DND-41 (cell line): ENCODE data around the gene POLN.

Source experiments
- ATAC-seq: fragments of 200-7000 bp; cut with Tn5 transposase; 3 replicates; pipeline ENCODE4 v1.9.1; 2021; ENCODE audit warnings: low read depth; ENCODE audit not compliant: insufficient read depth
- DNase-seq: peaks from one replicate; pipeline ENCODE4 v3.0.0-alpha.2; 2020
- H2AFZ ChIP-seq: 2 replicates; pipeline ENCODE4 v1.6.0; 2012; ENCODE audit warnings: low read depth, low read length
- H3K27ac ChIP-seq: 2 replicates; pipeline ENCODE4 v1.5.1; 2012; ENCODE audit warnings: low read length, inconsistent platforms
- H3K27me3 ChIP-seq: fragments of 200-600 bp; sonication (generic); 2 replicates; pipeline ENCODE4 v1.6.0; 2012; ENCODE audit warnings: low read length, mild to moderate bottlenecking, inconsistent platforms; ENCODE audit not compliant: insufficient read depth, poor library complexity
- H3K36me3 ChIP-seq: 2 replicates; pipeline ENCODE4 v1.5.1; 2012; ENCODE audit warnings: low read length, inconsistent platforms; ENCODE audit not compliant: insufficient read depth
- H3K4me1 ChIP-seq: 2 replicates; pipeline ENCODE4 v1.5.1; 2012; ENCODE audit warnings: mild to moderate bottlenecking, low read length; ENCODE audit not compliant: insufficient read depth
- H3K4me2 ChIP-seq: 2 replicates; pipeline ENCODE4 v1.6.0; 2012; ENCODE audit warnings: mild to moderate bottlenecking, moderate library complexity, low read length, inconsistent platforms; ENCODE audit not compliant: insufficient read depth
- H3K4me3 ChIP-seq, 2 experiments: fragments of 200-600 bp in 1 of 2; shearing (Covaris generic) in 1 of 2; 2 replicates each; pipeline ENCODE4 v1.5.1; 2012 to 2016; ENCODE audit warnings: inconsistent platforms in 2 of 2, low read length in 2 of 2, mild to moderate bottlenecking in 2 of 2, low read depth in 1 of 2, moderate library complexity in 1 of 2
- H3K79me2 ChIP-seq: 2 replicates; pipeline ENCODE4 v1.6.0; 2012; ENCODE audit warnings: low read length, inconsistent platforms; ENCODE audit not compliant: insufficient read depth
- H3K9ac ChIP-seq: 2 replicates; pipeline ENCODE4 v1.6.0; 2012; ENCODE audit warnings: low read depth, mild to moderate bottlenecking, inconsistent platforms, low read length, moderate library complexity
- H3K9me3 ChIP-seq: 2 replicates; pipeline ENCODE4 v1.5.1; 2012; ENCODE audit warnings: low read length, moderate library complexity, mild to moderate bottlenecking, inconsistent platforms; ENCODE audit not compliant: insufficient read depth, severe bottlenecking
- H4K20me1 ChIP-seq: 2 replicates; pipeline ENCODE4 v1.6.0; 2012; ENCODE audit warnings: low read length; ENCODE audit not compliant: insufficient read depth
- CTCF ChIP-seq: IDR thresholded peaks from 2 replicates; pipeline ENCODE4 v1.5.1; 2012; ENCODE audit warnings: borderline replicate concordance, low read length, moderate library complexity, mild to moderate bottlenecking; ENCODE audit not compliant: poor library complexity, severe bottlenecking; ENCODE audit errors: extremely low read depth
- EZH2 ChIP-seq: IDR thresholded peaks from 3 replicates; pipeline ENCODE4 v1.6.1; 2012; ENCODE audit warnings: borderline replicate concordance, low read depth, mild to moderate bottlenecking, moderate library complexity, low read length, inconsistent platforms; ENCODE audit not compliant: severe bottlenecking

The POLN gene

GRCh38 chr4:2071252-2071911 lies 170.5 kb downstream of the POLN start:
- no peak overlapping the region for H3K27ac ChIP-seq
- H3K9me3 ChIP-seq = no peaks in the 10 kb centered on the region
- no peak overlapping the region for H3K4me2 ChIP-seq
- no peaks in the 10 kb centered on the region for H3K79me2 ChIP-seq
- H3K4me1 ChIP-seq = no peaks in the 10 kb centered on the region
- no peaks in the 10 kb centered on the region; the same call in 1 of the 2 replicates for H4K20me1 ChIP-seq
- H3K36me3 ChIP-seq = no peaks in the 10 kb centered on the region
- no peak overlapping the region for H3K9ac ChIP-seq
- H2AFZ ChIP-seq = no peak overlapping the region
- ATAC-seq (no peak), DNase-seq (no peak)
- no peak overlapping the region for H3K4me3 ChIP-seq
- TF ChIP-seq CTCF (no peak), EZH2 (no peak)
- no peaks in the 10 kb centered on the region for H3K27me3 ChIP-seq

- H3K27ac ChIP-seq = no peak overlapping the region
- no peak for TF ChIP-seq EZH2
- no peak for TF ChIP-seq CTCF
- DNase-seq (no peak), ATAC-seq (no peak)
- H3K4me3 ChIP-seq = no peak overlapping the region
- H3K9me3 ChIP-seq = no peaks in the 10 kb centered on the region
- H4K20me1 ChIP-seq = no peaks in the 10 kb centered on the region; the same call in 1 of the 2 replicates
- H3K4me1 ChIP-seq = no peaks in the 10 kb centered on the region
- no peaks in the 10 kb centered on the region for H3K36me3 ChIP-seq
- H3K9ac ChIP-seq = no peak overlapping the region
- H2AFZ ChIP-seq = no peak overlapping the region
- H3K4me2 ChIP-seq = no peak overlapping the region
- no peaks in the 10 kb centered on the region for H3K27me3 ChIP-seq
- no peaks in the 10 kb centered on the region for H3K79me2 ChIP-seq
Observed at GRCh38 chr4:2070421-2071251, 171.3 kb downstream of the POLN start.

GRCh38 chr4:2069986-2070385 lies 171.9 kb downstream of the POLN start:
- Histone ChIP-seq H2AFZ (no peak overlapping the region), H3K9me3 (no peaks in the 10 kb centered on the region), H3K4me2 (no peak overlapping the region), H3K4me3 (no peak overlapping the region), H3K4me1 (no peaks in the 10 kb centered on the region), H3K27me3 (no peaks in the 10 kb centered on the region), H4K20me1 (no peaks in the 10 kb centered on the region; the same call in 1 of the 2 replicates), H3K9ac (no peak overlapping the region), H3K27ac (no peak overlapping the region), H3K36me3 (no peaks in the 10 kb centered on the region), H3K79me2 (no peaks in the 10 kb centered on the region)
- ATAC-seq = no peak
- DNase-seq = no peak
- no peak for TF ChIP-seq CTCF
- TF ChIP-seq EZH2 = no peak
